Right lobe of liver (tissue), 6 donors: Measurements from ENCODE around the gene ALPK3. TPM values are rescaled to one million over a fixed set of nuclear protein-coding genes. Genes with fewer than 3 reads are reported as not detected.
"Not testable (repeated sequence)": the region's sequence is repeated elsewhere in the genome, so short reads cannot be mapped to it uniquely, and the experiment has no call there.

ENCODE experiments used
- ATAC-seq, 4 donors: fragments of 200-7000 bp; cut with Tn5 transposase; one replicate each; pipeline ENCODE4 v1.9.1; 2020; ENCODE audit warnings: mild to moderate bottlenecking in 4 of 4, moderate library complexity in 4 of 4
- DNase-seq, 3 donors: peaks; one replicate each; pipeline ENCODE4 v3.0.0-alpha.2; 2020
- H3K27ac ChIP-seq, 3 donors: fragments of 200-600 bp; one replicate each; pipeline ENCODE4 v1.8.0; 2022
- H3K27me3 ChIP-seq, 2 donors: fragments of 200-600 bp; one replicate each; pipeline ENCODE4 v1.8.0; 2022
- H3K36me3 ChIP-seq, 4 donors: fragments of 200-600 bp; sonication (generic) in 1 of 4; one replicate each; pipeline versions ENCODE4 v1.5.1 to v1.8.0; 2017 to 2022; ENCODE audit warnings: control low read depth in 1 of 4
- H3K4me1 ChIP-seq, 4 donors: fragments of 200-600 bp; sonication (generic) in 1 of 4; one replicate each; pipeline versions ENCODE4 v1.5.1 to v1.8.0; 2017 to 2022; ENCODE audit warnings: control low read depth in 1 of 4
- H3K4me3 ChIP-seq, 3 donors: fragments of 200-600 bp; one replicate each; pipeline ENCODE4 v1.8.0; 2022
- H3K9me3 ChIP-seq, 4 donors: fragments of 200-600 bp; sonication (generic) in 1 of 4; one replicate each; pipeline versions ENCODE4 v1.5.1 to v1.8.0; 2017 to 2022; ENCODE audit warnings: control low read depth in 1 of 4
- POLR2A ChIP-seq: fragments of 450-650 bp; IDR thresholded peaks from one replicate; pipeline ENCODE4 v1.6.1; 2017; ENCODE audit warnings: antibody characterized with exemption, mild to moderate bottlenecking
- WGBS: methylation state at CpG from one replicate; pipeline ENCODE4 v1.1.6; 2018; ENCODE audit warnings: low coverage, low lambda C conversion rate; ENCODE audit not compliant: insufficient coverage; ENCODE audit errors: missing lambda C conversion rate; 5-methylcytosine and 5-hydroxymethylcytosine counted together
- intact Hi-C, 2 donors: fragments of 100-400 bp; cut with DNase I; formaldehyde crosslinking; loops; one replicate each; pipeline versions ENCODE4 v1.11.2 to v1.14.1; 2022
- total RNA-seq, 6 experiments: library from RNA; depleted of rRNA in 2 of 6; stranded (reverse); fragments of >200 nt in 2 of 6; fragmentation: NEBNext Ultra II Directional in 3 of 6; extraction: Animal tissue kit (Norgen Biotek cat#: 25700) in 3 of 6; gene quantifications; one replicate each; pipeline versions ENCODE4 v1.1.0 to v1.2.4, GENCODE V29; 2016 to 2023
- TF ChIP-seq, protein P1 (sequence below), 4 donors: fragments of 200-600 bp in 3 of 4; fragments of 450-650 bp in 1 of 4; IDR thresholded peaks; one replicate each; pipeline versions ENCODE4 v1.5.1 to v1.8.0; 2016 to 2022; ENCODE audit warnings: antibody characterized with exemption in 4 of 4, mild to moderate bottlenecking in 2 of 4
- donor health status: DM: no; HTN: yes; CAD: no.
- donor health status: DM: no; HTN: no; CAD: no.
- donor health status: DM: no; HTN: no; CAD: no.
- donor health status: DM: no; HTN: yes; CAD: no.
- donor health status: DM: no; HTN: yes; CAD: no.

Gene ALPK3
- total RNA-seq, 6 experiments from 2014 or later, result 1.3 to 12.5 (median 5.5) TPM

DNA sequence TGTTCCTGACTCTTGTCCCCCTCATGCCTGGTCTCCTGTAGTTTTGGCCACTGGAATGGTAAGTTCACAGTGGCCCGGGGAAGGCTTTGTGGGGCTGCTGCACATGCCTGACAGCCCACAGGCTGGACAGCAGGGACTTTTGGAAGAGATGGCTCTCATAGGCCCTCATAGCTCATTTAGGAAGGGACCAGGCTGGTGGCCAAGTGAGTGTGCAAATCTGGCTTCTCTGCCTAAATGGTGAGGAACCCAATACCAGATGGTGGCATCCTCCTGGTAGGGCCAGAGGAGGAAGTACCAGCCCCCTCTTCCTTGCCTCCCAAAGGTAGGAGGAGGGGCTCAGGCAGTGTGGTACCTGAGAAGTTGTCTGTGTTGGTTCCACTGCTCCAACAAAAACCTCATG lies 25.6 kb downstream of the ALPK3 start:
- no CpG with 5 or more reads among the region's 1 CpG for WGBS
- Histone ChIP-seq H3K27me3 (no peaks in the 10 kb centered on the region), H3K36me3 (no peaks in the 10 kb centered on the region), H3K9me3 (no peaks in the 10 kb centered on the region), H3K4me1 (peaks cover 0 to 51% (median 19%) of the 10 kb centered on the region in 4 donors), H3K27ac (peak overlapping the region; percentile 98 to 100 (median 98)), H3K4me3 (no peak overlapping the region)
- intact Hi-C loops, result no loop called here
- TF ChIP-seq, protein P1, sequence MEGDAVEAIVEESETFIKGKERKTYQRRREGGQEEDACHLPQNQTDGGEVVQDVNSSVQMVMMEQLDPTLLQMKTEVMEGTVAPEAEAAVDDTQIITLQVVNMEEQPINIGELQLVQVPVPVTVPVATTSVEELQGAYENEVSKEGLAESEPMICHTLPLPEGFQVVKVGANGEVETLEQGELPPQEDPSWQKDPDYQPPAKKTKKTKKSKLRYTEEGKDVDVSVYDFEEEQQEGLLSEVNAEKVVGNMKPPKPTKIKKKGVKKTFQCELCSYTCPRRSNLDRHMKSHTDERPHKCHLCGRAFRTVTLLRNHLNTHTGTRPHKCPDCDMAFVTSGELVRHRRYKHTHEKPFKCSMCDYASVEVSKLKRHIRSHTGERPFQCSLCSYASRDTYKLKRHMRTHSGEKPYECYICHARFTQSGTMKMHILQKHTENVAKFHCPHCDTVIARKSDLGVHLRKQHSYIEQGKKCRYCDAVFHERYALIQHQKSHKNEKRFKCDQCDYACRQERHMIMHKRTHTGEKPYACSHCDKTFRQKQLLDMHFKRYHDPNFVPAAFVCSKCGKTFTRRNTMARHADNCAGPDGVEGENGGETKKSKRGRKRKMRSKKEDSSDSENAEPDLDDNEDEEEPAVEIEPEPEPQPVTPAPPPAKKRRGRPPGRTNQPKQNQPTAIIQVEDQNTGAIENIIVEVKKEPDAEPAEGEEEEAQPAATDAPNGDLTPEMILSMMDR (IDR thresholded peaks at IDR 0.05), result no peak
- TF ChIP-seq POLR2A, result no peak
- DNase-seq (no peak), ATAC-seq (no peak)

DNA sequence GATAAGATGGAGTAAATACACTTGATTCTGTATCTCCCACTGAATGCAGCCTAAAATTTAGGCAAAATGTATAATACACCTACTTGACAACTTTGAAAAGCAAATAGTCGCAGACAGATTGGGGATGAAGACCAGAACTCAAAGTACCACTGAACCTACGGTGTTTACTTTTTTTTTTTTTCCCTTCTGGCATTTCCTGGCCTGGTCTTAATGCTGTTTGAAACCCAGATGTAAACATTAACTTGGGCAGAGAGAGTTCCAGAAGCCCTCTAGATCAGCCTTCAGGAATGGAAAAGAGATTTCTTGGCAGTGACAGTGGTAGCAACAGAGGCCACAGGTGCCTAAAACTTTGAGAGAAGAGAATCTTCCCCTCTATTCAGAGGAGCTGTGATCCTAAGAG lies 27.8 kb downstream of the ALPK3 start:
- no peak overlapping the region for H3K4me3 ChIP-seq
- peak overlapping the region; percentile 84 to 100 (median 97) for H3K27ac ChIP-seq
- H3K9me3 ChIP-seq, result no peaks in the 10 kb centered on the region
- H3K36me3 ChIP-seq, result no peaks in the 10 kb centered on the region
- intact Hi-C loops, result no loop called here
- ATAC-seq (peak; percentile 54 to 66 (median 61)), DNase-seq (no peak)
- WGBS, result 21% methylated on average over 2 of the region's 2 CpGs
- TF ChIP-seq POLR2A, result no peak
- TF ChIP-seq, protein P1 (IDR thresholded peaks at IDR 0.05), result no peak
- peaks cover 0 to 38% (median 15%) of the 10 kb centered on the region in 4 donors for H3K4me1 ChIP-seq
- no peaks in the 10 kb centered on the region for H3K27me3 ChIP-seq

GRCh38 chr15:84845631-84846030 lies 28.5 kb downstream of the ALPK3 start:
- intact Hi-C loops, H3K27me3 ChIP-seq, H3K4me3 ChIP-seq, H3K36me3 ChIP-seq, H3K9me3 ChIP-seq: not testable (repeated sequence)
- ATAC-seq (peak; percentile 59 to 74 (median 67)), DNase-seq (peak; percentile 72 to 83 (median 79))
- peaks cover 0 to 32% (median 11%) of the 10 kb centered on the region in 4 donors for H3K4me1 ChIP-seq
- peak overlapping the region; percentile 84 to 100 (median 97) for H3K27ac ChIP-seq
- 19% methylated on average over 6 of the region's 7 CpGs for WGBS
- TF ChIP-seq, protein P1 (IDR thresholded peaks at IDR 0.05), result peak; percentile 73 to 82 (median 76)

DNA sequence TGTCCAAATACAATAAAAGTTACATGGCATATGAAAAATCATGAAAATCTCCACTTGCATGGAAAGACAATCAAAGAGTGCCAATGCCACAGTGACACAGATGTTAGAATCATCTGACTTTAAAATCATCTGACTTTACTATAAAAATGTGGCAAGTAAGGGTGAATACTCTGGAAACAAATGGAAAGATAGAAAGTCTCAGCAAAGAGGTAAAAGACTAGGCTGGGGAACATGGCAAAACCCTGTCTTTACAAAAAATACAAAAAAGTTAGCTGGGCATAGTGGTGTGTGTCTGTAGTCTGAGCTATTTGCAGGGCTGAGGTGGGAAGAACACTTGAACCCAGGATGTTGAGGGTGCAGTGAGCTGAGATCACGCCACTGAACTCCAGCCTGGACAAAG lies 29.1 kb downstream of the ALPK3 start:
- TF ChIP-seq POLR2A, result no peak
- TF ChIP-seq, protein P1 (IDR thresholded peaks at IDR 0.05), result no peak
- no peaks in the 10 kb centered on the region for H3K36me3 ChIP-seq
- no peak for DNase-seq
- ATAC-seq, result no peak
- no peak overlapping the region for H3K4me3 ChIP-seq
- peak overlapping the region in 2 of 3 donors; percentile 84 to 100 for H3K27ac ChIP-seq
- H3K4me1 ChIP-seq, result peaks cover 0 to 30% (median 11%) of the 10 kb centered on the region in 4 donors
- intact Hi-C loops, result no loop called here
- H3K27me3 ChIP-seq, result no peaks in the 10 kb centered on the region
- 71% methylated on average over 1 of the region's 1 CpG for WGBS
- no peaks in the 10 kb centered on the region for H3K9me3 ChIP-seq

- DNase-seq, result no peak
- H3K36me3 ChIP-seq, result no peaks in the 10 kb centered on the region
- no peak for TF ChIP-seq POLR2A
- TF ChIP-seq, protein P1 (IDR thresholded peaks at IDR 0.05), result no peak
- H3K4me1 ChIP-seq, result peaks cover 0 to 24% (median 5%) of the 10 kb centered on the region in 4 donors
- intact Hi-C loops, result no loop called here
- no peak for ATAC-seq
- no peak overlapping the region for H3K27ac ChIP-seq
- no peak overlapping the region for H3K4me3 ChIP-seq
- H3K27me3 ChIP-seq, result no peaks in the 10 kb centered on the region
- no peaks in the 10 kb centered on the region for H3K9me3 ChIP-seq
Measured at GRCh38 chr15:84847382-84847781, 30.2 kb downstream of the ALPK3 start.
